Esophagus (tissue), 2 donors: ENCODE data around the gene MACROD2. TPM values are rescaled to one million over a fixed set of nuclear protein-coding genes. Genes with fewer than 3 reads are reported as not detected.

ENCODE experiments used
- H3K27ac ChIP-seq, 2 donors: one replicate each; pipeline ENCODE4 v1.5.1; 2013; ENCODE audit warnings: low read depth in 2 of 2, mild to moderate bottlenecking in 2 of 2, inconsistent platforms in 1 of 2, low read length in 1 of 2, moderate library complexity in 1 of 2
- H3K27me3 ChIP-seq, 2 donors: one replicate each; pipeline ENCODE4 v1.6.1; 2013; ENCODE audit warnings: low read length in 2 of 2, control low read depth in 1 of 2, mild to moderate bottlenecking in 1 of 2; ENCODE audit not compliant: insufficient read depth in 2 of 2, control insufficient read depth in 1 of 2
- H3K36me3 ChIP-seq, 2 donors: one replicate each; pipeline ENCODE4 v1.6.1; 2013; ENCODE audit warnings: low read length in 1 of 2; ENCODE audit not compliant: control insufficient read depth in 2 of 2, insufficient read depth in 2 of 2
- H3K4me1 ChIP-seq, 2 donors: one replicate each; pipeline ENCODE4 v1.6.1; 2013; ENCODE audit warnings: low read length in 1 of 2; ENCODE audit not compliant: control insufficient read depth in 2 of 2, insufficient read depth in 2 of 2
- H3K4me3 ChIP-seq, 2 donors: one replicate each; pipeline ENCODE4 v1.5.1; 2013; ENCODE audit warnings: low read length in 2 of 2, mild to moderate bottlenecking in 2 of 2, low read depth in 1 of 2, moderate library complexity in 1 of 2
- H3K9me3 ChIP-seq, 2 donors: one replicate each; pipeline ENCODE4 v1.6.1; 2013; ENCODE audit warnings: mild to moderate bottlenecking in 2 of 2, low read depth in 1 of 2, low read length in 1 of 2, moderate library complexity in 1 of 2; ENCODE audit not compliant: control insufficient read depth in 2 of 2, insufficient read depth in 1 of 2
- WGBS, 2 donors: extraction: QIAGEN DNeasy Blood & Tissue Kit; methylation state at CpG; one replicate each; pipeline ENCODE4 v1.1.7; 2013; 5-methylcytosine and 5-hydroxymethylcytosine counted together
- polyA plus RNA-seq, 2 donors: library from polyadenylated mRNA; stranded (reverse); fragments of 200-250 nt; gene quantifications; one replicate each; pipeline ENCODE4 v1.2.3, GENCODE V29; 2013
- donor health status: healthy with polysubstance abuse.
- donor health status: Bipolar disorder and iron deficiency.

The MACROD2 gene
- polyA plus RNA-seq, 2 donors = 0.64 to 1.9 TPM

GRCh38 chr20:14386726-14387125, 391.4 kb downstream of the MACROD2 start:
- Histone ChIP-seq H3K9me3 (peaks cover 0 to 2% of the 10 kb centered on the region in 2 donors), H3K27me3 (no peaks in the 10 kb centered on the region), H3K4me3 (no peak overlapping the region), H3K4me1 (no peaks in the 10 kb centered on the region), H3K27ac (no peak overlapping the region), H3K36me3 (no peaks in the 10 kb centered on the region)
- 95% methylated on average over 4 of the region's 4 CpGs for WGBS, 2 donors

- Histone ChIP-seq H3K36me3 (no peaks in the 10 kb centered on the region), H3K4me3 (no peak overlapping the region)
Measured at GRCh38 chr20:14401479-14402138, 406.3 kb downstream of the MACROD2 start.

GRCh38 chr20:14404515-14404914, 409.2 kb downstream of the MACROD2 start:
- Histone ChIP-seq H3K27me3 (no peaks in the 10 kb centered on the region), H3K36me3 (no peaks in the 10 kb centered on the region), H3K4me1 (no peaks in the 10 kb centered on the region), H3K9me3 (no peaks in the 10 kb centered on the region), H3K4me3 (no peak overlapping the region), H3K27ac (no peak overlapping the region)
- WGBS, 2 donors = 95 to 96% methylated on average over 2 of the region's 2 CpGs

More at GRCh38 chr20:14401479-14402138, 406.3 kb downstream of the MACROD2 start:
- Histone ChIP-seq H3K27ac (no peak overlapping the region), H3K9me3 (no peaks in the 10 kb centered on the region), H3K4me1 (no peaks in the 10 kb centered on the region), H3K27me3 (no peaks in the 10 kb centered on the region)

GRCh38 chr20:14406495-14406894, 411.2 kb downstream of the MACROD2 start:
- Histone ChIP-seq H3K27ac (no peak overlapping the region), H3K36me3 (no peaks in the 10 kb centered on the region), H3K27me3 (no peaks in the 10 kb centered on the region), H3K4me3 (no peak overlapping the region), H3K4me1 (no peaks in the 10 kb centered on the region), H3K9me3 (no peaks in the 10 kb centered on the region)

- WGBS, 2 donors = 87 to 88% methylated on average over 3 of the region's 3 CpGs
- no peak overlapping the region for H3K4me3 ChIP-seq
- H3K4me1 ChIP-seq = no peaks in the 10 kb centered on the region
- no peaks in the 10 kb centered on the region for H3K9me3 ChIP-seq
- no peaks in the 10 kb centered on the region for H3K27me3 ChIP-seq
- no peak overlapping the region for H3K27ac ChIP-seq
- no peaks in the 10 kb centered on the region for H3K36me3 ChIP-seq
Measured at GRCh38 chr20:14407336-14407735, 412.0 kb downstream of the MACROD2 start.

GRCh38 chr20:14410869-14411555, 415.7 kb downstream of the MACROD2 start:
- WGBS, 2 donors = 81% methylated on average over 3 of the region's 3 CpGs

GRCh38 chr20:14412065-14412681, 416.9 kb downstream of the MACROD2 start:
- Histone ChIP-seq H3K9me3 (no peaks in the 10 kb centered on the region), H3K4me1 (no peaks in the 10 kb centered on the region), H3K27ac (no peak overlapping the region), H3K4me3 (no peak overlapping the region), H3K36me3 (no peaks in the 10 kb centered on the region), H3K27me3 (no peaks in the 10 kb centered on the region)
- 81 to 88% methylated on average over 5 of the region's 5 CpGs for WGBS, 2 donors

More at GRCh38 chr20:14410869-14411555, 415.7 kb downstream of the MACROD2 start:
- Histone ChIP-seq H3K9me3 (no peaks in the 10 kb centered on the region), H3K4me1 (no peaks in the 10 kb centered on the region), H3K27ac (no peak overlapping the region), H3K4me3 (no peak overlapping the region), H3K36me3 (no peaks in the 10 kb centered on the region), H3K27me3 (no peaks in the 10 kb centered on the region)

- no peaks in the 10 kb centered on the region for H3K9me3 ChIP-seq
- no peaks in the 10 kb centered on the region for H3K36me3 ChIP-seq
- H3K27me3 ChIP-seq = no peaks in the 10 kb centered on the region
- H3K4me3 ChIP-seq = no peak overlapping the region
- no peak overlapping the region for H3K27ac ChIP-seq
- H3K4me1 ChIP-seq = no peaks in the 10 kb centered on the region
- 86 to 93% methylated on average over 3 of the region's 3 CpGs for WGBS, 2 donors
Measured at GRCh38 chr20:14413835-14414234, 418.5 kb downstream of the MACROD2 start.

GRCh38 chr20:14414560-14414959, 419.2 kb downstream of the MACROD2 start:
- Histone ChIP-seq H3K36me3 (no peaks in the 10 kb centered on the region), H3K4me1 (no peaks in the 10 kb centered on the region), H3K9me3 (no peaks in the 10 kb centered on the region), H3K27ac (no peak overlapping the region), H3K4me3 (no peak overlapping the region), H3K27me3 (no peaks in the 10 kb centered on the region)
- 79 to 85% methylated on average over 2 of the region's 2 CpGs for WGBS, 2 donors
